Regular cardiac myocyte (primary cell): ENCODE data around the gene CYP1A2. TPM values are rescaled to one million over a fixed set of nuclear protein-coding genes. Genes with fewer than 3 reads are reported as not detected.

ENCODE experiments used
- total RNA-seq: library from RNA; depleted of rRNA; stranded (reverse); fragments of >200 nt; gene quantifications from 2 replicates; pipeline ENCODE4 v1.2.3, GENCODE V29; 2014

CYP1A2 gene
- total RNA-seq, result not detected in 2 replicates

DNA sequence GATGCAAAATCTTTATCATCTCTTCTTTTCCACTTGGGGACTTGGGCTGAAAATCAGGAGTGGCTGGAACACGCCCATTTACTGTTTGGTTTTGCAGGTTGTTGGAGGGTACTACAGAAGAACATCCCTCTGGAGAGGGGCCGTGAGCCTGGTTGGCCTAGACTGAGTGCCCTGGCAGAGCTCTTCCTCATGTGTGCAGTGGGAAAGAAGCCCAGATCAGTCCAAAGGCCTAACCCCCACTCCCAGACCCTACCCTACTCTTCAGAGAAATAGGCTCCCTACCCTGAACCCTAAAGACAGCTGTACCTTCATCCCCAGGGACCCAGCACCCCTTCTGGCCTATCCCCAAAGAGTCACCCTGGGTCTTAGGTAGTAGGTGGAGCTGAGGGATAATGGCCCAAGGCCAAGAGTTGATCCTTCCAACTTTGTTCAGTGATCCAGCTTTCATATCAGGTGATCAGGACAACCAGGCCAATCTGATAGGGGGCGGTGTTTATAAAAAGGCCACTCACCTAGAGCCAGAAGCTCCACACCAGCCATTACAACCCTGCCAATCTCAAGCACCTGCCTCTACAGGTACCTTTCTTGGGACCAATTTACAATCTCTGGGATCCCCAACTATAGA is at the start of gene CYP1A2:
TSS of gene CYP1A2 (plus strand) at position 524 of the 625 bp plus-strand sequence. CDS start 894 bp downstream, outside the sequence.

GRCh38 chr15:74725225-74725774 is 23.3 kb upstream of the CYP1A2 start, which contains the start of gene CYP1A1:
CYP1A1 (minus strand) TSS chr15:74725528; CDS start chr15:74723097, 2,431 bp downstream.

GRCh38 chr15:74781431-74782258 is 33.0 kb downstream of the CYP1A2 start, which contains the start of gene CSK:
CSK (plus strand) TSS chr15:74782080; CDS start chr15:74798298, 16,218 bp downstream.

Other genes with a start within 250 kb of the CYP1A2 start
- 1.7 and 2.1 TPM in 2 replicates for gene ARID3B, start 207.6 kb upstream of the CYP1A2 start, total RNA-seq
- gene CLK3, start 133.0 kb upstream of the CYP1A2 start, total RNA-seq, result 50.2 and 64.0 TPM in 2 replicates
- gene EDC3, start 52.8 kb upstream of the CYP1A2 start, total RNA-seq, result 13.5 and 21.5 TPM in 2 replicates
- 0.19 and 2.5 TPM in 2 replicates for gene CYP1A1, start 23.3 kb upstream of the CYP1A2 start, total RNA-seq
- gene CSK, start 33.2 kb downstream of the CYP1A2 start, total RNA-seq, result 12.1 and 30.5 TPM in 2 replicates
- not detected in 2 replicates for gene LMAN1L, start 64.0 kb downstream of the CYP1A2 start, total RNA-seq
- gene CPLX3, start 77.8 kb downstream of the CYP1A2 start, total RNA-seq, result not detected in 2 replicates
- 13.5 and 16.3 TPM in 2 replicates for gene ULK3, start 94.3 kb downstream of the CYP1A2 start, total RNA-seq
- 20.9 and 39.1 TPM in 2 replicates for gene SCAMP2, start 124.5 kb downstream of the CYP1A2 start, total RNA-seq
- gene MPI, start 141.2 kb downstream of the CYP1A2 start, total RNA-seq, result 63.1 and 73.9 TPM in 2 replicates
- 26.3 and 72.2 TPM in 2 replicates for gene FAM219B, start 158.0 kb downstream of the CYP1A2 start, total RNA-seq
- gene COX5A, start 189.2 kb downstream of the CYP1A2 start, total RNA-seq, result 24.8 and 61.7 TPM in 2 replicates
- gene RPP25, start 207.9 kb downstream of the CYP1A2 start, total RNA-seq, result 13.4 and 14.1 TPM in 2 replicates
- 2.3 and 4.0 TPM in 2 replicates for gene SCAMP5, start 246.7 kb downstream of the CYP1A2 start, total RNA-seq